CD4-positive, alpha-beta T cell treated with Interleukin-4 for 4 hours (primary cell): ENCODE results near the gene IL24.
A peak's percentile ranks its signal among the peaks of the same experiment; 100 is the strongest.

Source experiments
- DNase-seq: peaks from one replicate; pipeline ENCODE4 v3.0.0-alpha.2; 2020

Gene IL24

DNA sequence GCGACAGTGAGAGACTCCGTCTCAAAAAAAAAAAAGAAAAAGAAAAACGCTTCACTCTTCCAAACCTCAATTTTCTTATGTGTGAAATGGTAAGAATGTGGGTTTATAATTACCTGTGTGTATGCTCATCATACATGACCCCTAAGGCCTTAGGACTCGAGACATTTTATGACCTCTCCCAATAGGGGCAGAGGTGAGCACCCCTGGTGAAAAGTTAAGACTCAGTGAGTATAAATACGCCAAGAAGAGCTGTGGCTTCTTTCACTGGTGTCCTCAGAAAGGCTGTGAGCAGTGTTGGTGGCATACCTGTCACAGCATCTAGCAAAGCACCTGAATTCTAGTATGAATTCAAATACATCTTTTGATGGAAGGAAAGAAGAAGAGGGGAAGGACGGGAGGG is 32.3 kb downstream of the IL24 start:
- DNase-seq = no peak

- DNase-seq = peak; percentile 40
These were observed 33.1 kb downstream of the IL24 start for GRCh38 chr1:206930210-206930798.

DNA sequence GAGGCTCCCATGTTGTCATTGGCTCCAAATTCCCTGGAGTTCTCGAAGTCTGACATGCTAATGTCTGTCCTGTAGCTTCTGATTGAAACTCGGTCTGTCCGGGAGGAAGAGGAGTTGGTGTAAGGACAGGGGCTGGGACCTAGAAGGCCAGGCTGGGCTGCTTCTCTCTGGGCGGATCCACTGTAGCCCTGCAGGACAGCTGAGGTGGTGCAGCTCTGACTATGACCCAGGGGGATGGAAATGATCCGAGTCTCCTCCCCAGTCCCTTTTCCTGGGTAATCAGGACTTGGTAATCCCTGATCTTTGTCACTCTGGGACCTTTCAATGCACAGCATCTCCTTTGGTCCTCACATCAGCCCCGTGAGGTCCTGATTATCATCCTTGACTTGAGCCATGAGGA is 34.5 kb downstream of the IL24 start:
- no peak for DNase-seq

- no peak for DNase-seq
These were observed 34.9 kb downstream of the IL24 start for GRCh38 chr1:206932177-206932576.

DNA sequence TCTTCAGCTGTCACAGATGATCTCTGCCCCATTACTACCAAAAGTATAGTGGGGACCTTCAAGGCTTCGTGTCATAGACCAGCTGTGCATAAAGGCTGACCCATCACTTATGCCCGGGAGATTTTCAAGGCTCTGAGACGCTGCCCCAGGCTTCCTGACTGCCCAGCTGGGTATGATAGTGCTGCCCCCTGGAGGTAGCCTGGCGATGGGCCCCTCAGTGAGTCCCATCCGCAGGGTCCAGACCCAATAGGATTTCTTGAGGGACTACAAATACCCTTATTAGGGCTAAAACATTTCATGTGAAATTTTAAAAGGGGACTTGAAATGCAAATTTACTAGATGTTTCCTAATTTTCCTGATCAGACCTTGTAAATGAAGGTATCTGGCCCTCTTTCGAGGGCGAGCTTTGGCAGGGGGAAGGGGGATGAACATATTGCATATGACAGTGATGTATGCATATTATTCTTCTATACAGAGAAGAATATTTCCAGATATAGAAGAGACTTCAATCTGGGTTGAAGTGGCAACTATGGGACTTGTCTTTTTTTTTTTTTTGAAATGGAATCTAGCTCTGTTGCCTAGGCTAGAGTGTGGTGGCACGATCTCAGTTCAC is 36.2 kb downstream of the IL24 start:
- peak; percentile 63 for DNase-seq

DNA sequence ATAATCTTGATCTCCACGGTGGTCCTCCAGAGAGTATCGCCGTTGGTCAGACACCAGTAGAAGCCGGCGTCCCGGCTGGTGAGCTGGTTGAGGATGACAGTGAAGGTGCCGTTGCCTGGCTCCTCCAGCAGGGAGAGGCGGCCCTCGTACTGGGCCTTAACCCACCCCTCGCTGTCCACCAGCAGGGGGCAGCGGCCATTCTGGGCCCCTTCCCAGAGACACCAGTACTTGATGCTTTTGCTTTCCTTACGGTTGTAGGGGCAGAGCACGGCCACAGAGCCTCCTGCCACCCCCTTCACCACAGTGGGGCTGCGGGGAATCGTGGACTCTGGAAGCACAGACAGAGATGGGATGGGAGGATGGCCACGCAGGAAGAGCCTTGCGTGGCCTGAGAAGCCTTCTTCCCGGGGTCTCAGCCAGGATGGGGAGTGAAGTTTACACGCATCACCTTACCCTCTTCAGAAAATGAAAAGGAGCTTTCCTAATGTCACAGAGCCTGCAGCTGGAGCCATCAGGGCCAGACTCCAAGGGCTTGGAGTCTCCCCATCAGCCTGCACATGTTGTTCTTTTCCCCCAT is 38.3 kb downstream of the IL24 start:
- no peak for DNase-seq

DNA sequence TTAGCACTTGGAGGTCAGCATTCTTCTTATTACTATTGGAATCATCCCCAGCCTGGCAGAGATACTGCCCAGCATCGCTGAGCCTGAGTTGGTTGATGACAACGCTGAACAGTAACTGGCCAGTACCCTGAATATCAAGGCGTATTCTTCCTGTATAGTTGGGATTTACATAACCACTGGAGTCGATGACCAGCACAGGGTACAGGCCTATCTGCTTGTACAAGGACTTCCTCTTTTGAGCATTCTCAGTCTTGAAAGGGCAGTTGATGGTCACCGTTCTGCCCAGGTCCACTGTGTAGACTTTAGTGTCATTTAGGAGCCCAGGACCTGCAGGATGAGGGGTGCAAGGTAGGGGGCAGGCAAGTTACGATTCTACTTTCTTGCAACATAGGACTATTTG is 40.2 kb downstream of the IL24 start:
- DNase-seq = no peak

DNA sequence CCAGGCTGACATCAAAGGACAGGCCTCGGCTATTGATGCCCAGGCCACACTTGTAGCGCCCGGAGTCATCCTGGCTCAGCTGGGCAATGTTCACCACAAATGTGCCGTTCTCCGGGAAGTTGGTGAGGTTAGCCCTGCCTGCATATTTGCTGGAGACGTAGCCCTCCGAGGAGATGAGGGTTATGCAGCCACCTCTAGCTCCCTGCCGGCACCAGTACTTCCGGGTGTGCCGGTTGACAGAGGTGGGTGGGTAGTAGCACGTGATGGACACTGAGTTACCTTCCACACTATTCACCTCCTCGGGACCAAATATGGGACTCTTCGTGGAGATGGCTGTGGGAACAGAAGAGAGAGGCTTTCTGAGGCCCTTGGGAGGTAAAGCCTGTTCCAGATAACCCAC is 41.9 kb downstream of the IL24 start:
- DNase-seq = no peak

GRCh38 chr1:206939841-206940587 is 42.8 kb downstream of the IL24 start:
- DNase-seq = no peak

DNA sequence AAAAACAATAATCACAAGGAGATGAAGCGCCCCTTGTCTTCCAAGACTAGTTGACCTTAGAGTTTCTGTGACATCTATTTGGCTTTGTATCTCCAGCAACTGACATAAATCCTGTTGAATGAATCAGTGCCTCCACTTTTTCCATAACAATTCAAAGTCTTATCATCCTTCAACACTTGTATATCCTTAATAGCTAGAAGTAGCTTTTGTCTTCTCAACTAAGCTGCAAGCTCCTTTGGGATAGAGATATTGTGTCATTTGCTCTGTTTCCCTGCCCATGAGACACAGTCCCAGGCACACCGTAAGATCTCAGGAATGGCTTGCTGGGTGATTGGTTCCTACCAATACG is 43.3 kb downstream of the IL24 start:
- DNase-seq = no peak

DNA sequence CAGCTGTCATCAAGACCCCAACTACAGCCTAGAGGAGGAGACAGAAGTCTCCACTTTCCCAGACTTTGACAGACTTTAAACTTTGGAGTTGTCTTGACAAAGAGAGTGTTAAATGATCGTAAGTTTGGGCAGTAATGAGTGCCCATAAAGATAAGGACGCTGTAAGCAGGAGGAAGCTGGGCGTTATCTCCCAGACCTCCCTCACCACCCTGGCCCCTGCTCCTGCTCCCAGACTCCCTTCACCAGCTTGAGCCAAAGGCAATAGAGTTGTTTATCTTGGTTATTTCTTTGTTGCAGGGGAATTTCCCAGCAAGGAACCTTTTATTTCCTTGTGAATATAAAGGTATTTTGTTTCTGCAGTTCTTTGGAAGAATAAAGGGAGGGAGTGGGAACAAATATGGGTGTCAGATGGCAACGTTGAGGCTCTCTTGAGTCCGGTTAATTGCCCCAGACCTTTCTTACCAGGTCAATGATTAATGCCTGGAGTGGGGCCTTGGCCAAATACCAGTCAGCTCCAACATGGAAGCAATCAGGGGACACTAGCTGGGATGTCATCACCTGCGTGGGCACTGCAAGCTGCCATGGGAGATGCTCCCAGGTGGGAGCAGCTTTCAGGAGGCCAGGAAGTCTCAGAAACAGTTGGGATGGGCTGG is 44.6 kb downstream of the IL24 start:
- DNase-seq = no peak

GRCh38 chr1:206944703-206945102 is 47.5 kb downstream of the IL24 start:
- peak; percentile 22 for DNase-seq

DNA sequence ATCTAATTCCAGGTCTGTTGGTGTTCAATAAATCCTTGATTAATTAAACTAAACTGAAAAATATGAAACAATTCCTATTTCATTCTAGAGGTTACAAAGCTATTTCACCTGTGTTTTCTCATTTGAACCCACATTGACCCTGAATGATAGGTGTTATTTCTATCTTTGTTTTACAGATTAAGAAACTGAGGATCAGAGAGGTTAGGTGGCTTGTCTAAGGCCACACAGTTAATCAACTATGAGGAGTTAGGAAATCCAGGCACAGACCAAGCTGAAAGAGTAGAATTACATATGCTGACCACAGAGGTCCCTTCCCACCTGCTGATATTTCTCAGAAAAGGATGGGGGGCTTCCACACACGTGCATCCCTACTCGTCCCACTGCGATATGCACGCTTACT is 48.5 kb downstream of the IL24 start:
- no peak for DNase-seq

GRCh38 chr1:206946261-206946660 is 49.0 kb downstream of the IL24 start, which contains the start of gene PIGR:
PIGR (minus strand) TSS chr1:206946466; CDS start chr1:206940531, 5,935 bp downstream.
- no peak for DNase-seq

- no peak for DNase-seq
These were observed 50.0 kb downstream of the IL24 start for GRCh38 chr1:206947255-206947654.

GRCh38 chr1:206949208-206949607 is 52.0 kb downstream of the IL24 start:
- no peak for DNase-seq

DNA sequence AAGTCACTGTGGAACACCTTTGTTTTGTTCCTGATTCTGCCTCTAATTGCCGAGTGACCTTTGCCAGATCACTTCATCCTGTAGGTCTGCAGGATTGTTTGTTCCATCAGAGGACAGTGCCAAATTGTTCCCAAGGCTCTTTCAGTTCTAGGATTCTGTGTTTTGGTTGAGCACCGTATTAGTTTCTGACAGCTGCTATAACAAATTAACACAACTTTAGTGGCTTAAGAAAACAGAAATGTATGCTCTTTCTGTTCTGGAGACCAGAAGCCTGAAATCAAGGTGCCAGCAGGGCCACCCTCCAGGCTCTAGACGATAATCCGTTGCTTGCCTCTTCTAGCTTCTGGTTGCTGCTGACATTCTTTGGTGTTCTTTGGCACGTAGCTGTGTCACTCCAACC is 52.4 kb downstream of the IL24 start:
- DNase-seq = no peak

DNA sequence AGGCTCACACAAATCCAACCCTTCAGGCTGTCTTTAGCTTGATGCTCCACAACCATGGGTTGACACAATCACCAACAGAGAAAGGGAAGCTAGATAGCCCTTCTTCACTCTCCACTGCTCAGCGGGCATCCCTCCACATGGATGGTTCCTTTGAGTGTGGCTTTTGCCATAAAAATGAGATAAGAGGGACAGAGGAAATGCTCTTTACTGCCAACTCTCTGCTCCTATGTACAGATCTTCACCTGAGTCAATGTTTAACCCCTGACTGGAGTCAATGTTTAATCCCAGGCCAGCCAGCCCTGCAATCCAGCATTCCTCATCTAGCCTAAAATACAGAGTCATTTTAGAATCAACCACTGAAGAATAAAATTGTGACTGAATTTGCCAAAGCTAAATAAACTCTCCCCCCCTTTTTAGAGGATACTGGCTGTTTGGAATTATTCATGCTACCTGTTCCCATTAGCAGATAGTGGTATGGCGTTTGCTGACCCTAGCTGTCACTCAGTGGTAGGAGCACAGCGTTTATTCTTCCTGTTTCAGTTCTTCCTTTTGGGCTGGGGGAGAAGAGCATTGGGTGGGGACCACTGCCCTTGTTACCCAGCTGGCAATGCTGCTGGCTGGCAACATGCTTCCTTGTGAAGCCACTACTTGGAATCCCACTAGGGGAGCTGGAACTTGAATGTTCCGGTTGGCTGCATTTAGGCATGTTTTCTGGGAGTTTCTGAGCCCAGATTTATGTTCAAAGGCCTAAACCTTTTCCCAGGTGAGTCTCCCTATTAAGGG is 54.3 kb downstream of the IL24 start:
- no peak for DNase-seq

- no peak for DNase-seq
These were observed 54.9 kb downstream of the IL24 start for GRCh38 chr1:206952171-206952570.

DNA sequence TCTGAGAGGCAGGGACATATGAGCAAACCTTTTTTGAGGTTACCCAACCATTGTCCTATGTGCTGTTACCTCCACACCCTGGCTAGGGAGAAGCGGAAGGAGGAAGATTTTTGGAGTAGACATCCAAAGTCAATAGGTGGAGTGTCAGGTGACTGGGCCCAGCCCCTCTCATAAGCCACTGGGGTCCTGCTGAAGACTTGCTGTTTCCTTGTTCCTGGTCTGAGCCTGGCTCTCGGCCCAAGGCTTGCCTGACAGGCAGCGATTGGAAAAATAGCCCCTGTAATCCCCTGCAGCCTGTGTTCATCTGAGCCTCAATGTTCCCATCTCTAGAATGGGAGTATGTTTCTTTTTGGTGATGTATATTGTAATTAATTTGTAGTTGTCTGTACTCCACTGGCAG is 55.9 kb downstream of the IL24 start:
- no peak for DNase-seq

GRCh38 chr1:206953626-206954025 is 56.4 kb downstream of the IL24 start:
- no peak for DNase-seq
